ENCODE data around the gene NRXN2. TPM values are rescaled to one million over a fixed set of nuclear protein-coding genes. Genes with fewer than 3 reads are reported as not detected.

NRXN2 gene
- total RNA-seq, 2 donors from 2014 or later, result 0.85 to 1.4 TPM

- Histone ChIP-seq H3K36me3 (peaks cover 31% of the 10 kb centered on the region), H3K27me3 (no peaks in the 10 kb centered on the region), H3K9me3 (no peaks in the 10 kb centered on the region), H3K4me3 (no peak overlapping the region), H3K4me1 (peaks cover 2 to 66% of the 10 kb centered on the region in 2 donors), H3K27ac (peak overlapping the region; percentile 81 to 83)
- TF ChIP-seq CTCF (IDR thresholded peaks at IDR 0.05), result no peak
- DNase-seq (ENCODE audit: low spot score), result no peak
Observed at GRCh38 chr11:64760759-64761420, 37.9 kb upstream of the NRXN2 start.

DNA sequence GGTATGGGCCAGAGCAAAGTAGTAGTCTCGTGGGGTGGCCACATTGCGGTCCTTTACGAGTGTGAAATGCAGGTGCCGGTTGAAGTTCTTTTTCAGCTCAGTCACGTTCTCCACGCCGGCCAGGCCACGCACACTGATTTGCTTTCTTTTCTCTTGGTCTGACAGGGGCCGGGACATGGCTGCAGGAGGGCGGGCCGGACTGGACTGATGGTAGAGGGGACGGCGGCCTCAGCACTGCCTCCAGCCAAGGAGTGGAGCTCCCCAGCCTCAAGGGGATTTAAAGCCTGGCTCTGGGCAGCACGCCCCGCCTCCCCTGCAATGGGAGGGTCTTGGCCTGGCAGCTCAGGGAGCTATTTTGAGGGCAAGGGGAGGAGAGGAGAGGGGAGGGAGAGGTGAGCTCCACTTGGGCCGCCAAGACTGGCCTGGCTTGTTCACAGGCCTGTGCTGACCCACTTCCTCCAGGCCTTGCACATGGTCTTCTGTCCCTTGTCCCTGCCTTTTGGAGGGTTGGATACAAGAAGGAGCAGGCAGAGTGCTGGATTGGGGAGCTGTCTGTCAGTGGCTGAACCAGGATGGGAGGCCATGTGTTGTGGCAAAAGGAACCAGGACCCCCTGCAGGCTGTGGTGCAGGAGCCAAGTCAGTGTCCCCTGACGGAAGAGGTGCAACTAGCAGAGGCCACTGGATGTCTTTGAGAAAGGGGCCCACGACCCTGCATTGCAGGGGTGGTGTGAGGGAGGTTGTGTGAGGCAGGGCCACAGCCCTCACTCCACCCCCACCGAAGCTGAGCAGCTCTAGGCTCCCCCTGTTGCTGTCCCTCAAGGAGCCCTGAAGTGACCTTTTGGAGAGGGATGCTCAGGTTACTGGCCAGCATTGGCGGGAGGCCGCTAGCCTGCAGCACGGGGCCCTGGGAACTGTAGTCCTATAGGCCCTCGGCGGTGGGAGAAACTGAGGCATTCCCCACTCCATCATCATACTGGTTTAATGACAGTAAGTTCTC lies 37.0 kb upstream of the NRXN2 start, which contains the start of gene PYGM:
Gene PYGM, minus strand, starts transcription at position 253 of the 998 bp plus-strand sequence. Its CDS starts 76 bp downstream, at position 177.
- H3K4me3 ChIP-seq, result peak within 1 kb of the TSS; percentile 31 to 46
- no peaks in the 10 kb centered on the region for H3K9me3 ChIP-seq
- H3K27ac ChIP-seq, result peak within 1 kb of the TSS; percentile 81 to 83
- DNase-seq (ENCODE audit: low spot score), result peak; percentile 81
- peaks cover 23% of the 10 kb centered on the region for H3K36me3 ChIP-seq
- TF ChIP-seq CTCF (IDR thresholded peaks at IDR 0.05), result no peak
- H3K4me1 ChIP-seq, result peaks cover 2 to 65% of the 10 kb centered on the region in 2 donors
- no peaks in the 10 kb centered on the region for H3K27me3 ChIP-seq

DNA sequence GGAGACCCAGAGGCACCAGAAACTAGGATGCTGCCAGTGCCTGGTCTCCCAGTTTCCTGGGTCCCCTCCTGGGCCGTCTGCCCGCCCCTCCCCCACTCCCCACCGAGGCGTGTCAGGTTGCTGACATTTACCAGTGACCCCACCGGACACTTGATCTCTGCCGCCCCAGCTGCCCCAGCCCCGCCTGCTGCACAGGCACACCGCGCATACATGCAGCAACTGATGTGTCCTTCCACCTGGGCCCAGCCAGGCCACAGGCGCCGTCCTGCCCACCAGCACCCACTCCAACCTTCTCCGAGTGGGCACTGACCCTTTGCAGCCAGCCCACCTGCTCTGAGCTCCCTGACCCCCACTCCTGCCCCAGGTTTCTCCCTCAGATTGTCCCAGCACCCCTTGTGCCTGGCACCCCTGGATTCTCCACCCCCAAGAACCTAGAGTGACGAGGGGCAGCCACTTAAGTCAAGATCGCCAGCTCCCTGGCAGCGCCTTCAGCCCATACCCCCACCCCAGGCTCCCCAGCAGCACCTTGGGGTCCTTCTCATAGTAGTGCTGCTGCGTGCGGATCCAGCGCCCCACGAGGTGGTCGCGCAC lies 36.2 kb upstream of the NRXN2 start:
- DNase-seq (ENCODE audit: low spot score), result no peak
- H3K9me3 ChIP-seq, result no peaks in the 10 kb centered on the region
- H3K27ac ChIP-seq, result peak overlapping the region; percentile 81 to 83
- H3K4me1 ChIP-seq, result peaks cover 2 to 57% of the 10 kb centered on the region in 2 donors
- no peak for TF ChIP-seq CTCF (IDR thresholded peaks at IDR 0.05)
- H3K36me3 ChIP-seq, result peaks cover 15% of the 10 kb centered on the region
- peak overlapping the region; percentile 31 to 46 for H3K4me3 ChIP-seq
- H3K27me3 ChIP-seq, result no peaks in the 10 kb centered on the region

DNA sequence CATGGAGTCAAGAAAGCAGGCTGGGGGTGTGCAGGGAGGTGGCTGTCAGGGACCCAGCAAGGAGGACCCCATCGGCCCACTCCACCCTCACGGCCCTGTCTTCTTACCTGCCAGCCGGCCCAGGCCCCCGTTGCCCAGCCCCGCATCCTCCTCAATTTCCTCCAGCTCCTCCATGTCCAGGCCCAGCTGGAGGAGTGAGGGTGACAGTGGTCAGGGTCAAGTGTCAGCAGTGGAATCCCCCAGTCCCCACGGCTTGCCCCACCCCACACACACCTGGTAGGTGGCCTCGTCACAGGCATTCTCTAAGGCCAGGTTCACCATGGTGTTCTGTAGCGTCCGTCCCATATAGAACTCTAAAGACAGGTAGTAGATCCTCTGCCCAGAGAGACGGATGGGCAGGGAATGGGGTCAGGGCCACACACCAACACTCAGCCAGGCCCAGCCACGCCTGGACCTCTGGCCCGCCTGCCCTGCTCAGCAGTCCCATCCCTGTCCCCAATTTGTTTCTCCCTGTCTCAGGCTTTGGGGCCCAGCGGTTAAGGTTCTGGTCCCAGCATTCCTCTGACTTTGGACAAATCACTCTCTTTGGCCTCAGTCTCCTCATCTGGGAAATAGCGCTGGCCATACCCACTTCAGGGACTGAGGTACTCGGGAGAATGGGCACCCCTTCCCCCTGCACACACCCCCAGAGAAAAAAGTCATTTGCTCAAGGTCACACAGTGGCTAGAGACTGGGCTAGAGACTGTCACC lies 35.5 kb upstream of the NRXN2 start:
- H3K4me3 ChIP-seq, result peak overlapping the region in 1 of 2 donors; percentile 46
- H3K36me3 ChIP-seq, result peaks cover 8% of the 10 kb centered on the region
- no peaks in the 10 kb centered on the region for H3K27me3 ChIP-seq
- no peaks in the 10 kb centered on the region for H3K9me3 ChIP-seq
- TF ChIP-seq CTCF (IDR thresholded peaks at IDR 0.05), result no peak
- no peak for DNase-seq (ENCODE audit: low spot score)
- peak overlapping the region; percentile 81 to 83 for H3K27ac ChIP-seq
- H3K4me1 ChIP-seq, result peaks cover 2 to 50% of the 10 kb centered on the region in 2 donors

All from right atrium auricular region (tissue), 2 donors.